Measurements from ENCODE around the gene TCERG1L. TPM values are rescaled to one million over a fixed set of nuclear protein-coding genes. Genes with fewer than 3 reads are reported as not detected.
"Not testable (repeated sequence)": the region's sequence is repeated elsewhere in the genome, so short reads cannot be mapped to it uniquely, and the experiment has no call there.

Gene TCERG1L
- total and polyA plus RNA-seq, 5 donors from 2014 or later: not detected

- H3K27ac Mint-ChIP-seq: no peak overlapping the region
- DNase-seq (no peak), ATAC-seq (ENCODE audit: low read depth in 2 of 2) (no peak)
- H3K4me1 Mint-ChIP-seq: no peaks in the 10 kb centered on the region
- H3K9me3 Mint-ChIP-seq: peaks cover 0 to 5% (median 0%) of the 10 kb centered on the region in 7 donors
- no peaks in the 10 kb centered on the region for H3K27me3 Mint-ChIP-seq
- no peak overlapping the region for H3K4me3 ChIP-seq (ENCODE audit: low read depth, low read length)
- no peaks in the 10 kb centered on the region for H3K36me3 Mint-ChIP-seq
- H3K36me3 ChIP-seq (ENCODE audit: control insufficient read depth, insufficient read depth, low read length): no peaks in the 10 kb centered on the region
- H3K27me3 ChIP-seq (ENCODE audit: control insufficient read depth, insufficient read depth, low read length): no peaks in the 10 kb centered on the region
- no peak overlapping the region for H3K27ac ChIP-seq (ENCODE audit: insufficient read depth, low read length, poor library complexity, severe bottlenecking)
- H3K4me3 Mint-ChIP-seq: no peak overlapping the region
- no peaks in the 10 kb centered on the region for H3K4me1 ChIP-seq (ENCODE audit: control insufficient read depth, insufficient read depth, low read length, poor library complexity, severe bottlenecking)
- H3K9me3 ChIP-seq (ENCODE audit: control insufficient read depth in 2 of 2, low read length in 2 of 2): no peaks in the 10 kb centered on the region
These were observed 11.5 kb upstream of the TCERG1L start for GRCh38 chr10:131323025-131323424.

GRCh38 chr10:131322575-131322974 is 11.1 kb upstream of the TCERG1L start:
- not testable (repeated sequence) for H3K4me1 Mint-ChIP-seq; H3K9me3 ChIP-seq (ENCODE audit: control insufficient read depth in 2 of 2, low read length in 2 of 2); H3K4me3 Mint-ChIP-seq; H3K27me3 ChIP-seq (ENCODE audit: control insufficient read depth, insufficient read depth, low read length); H3K27ac Mint-ChIP-seq; DNase-seq; H3K4me1 ChIP-seq (ENCODE audit: control insufficient read depth, insufficient read depth, low read length, poor library complexity, severe bottlenecking); H3K4me3 ChIP-seq (ENCODE audit: low read depth, low read length); H3K27me3 Mint-ChIP-seq; H3K9me3 Mint-ChIP-seq; ATAC-seq (ENCODE audit: low read depth in 2 of 2); H3K27ac ChIP-seq (ENCODE audit: insufficient read depth, low read length, poor library complexity, severe bottlenecking); H3K36me3 ChIP-seq (ENCODE audit: control insufficient read depth, insufficient read depth, low read length); H3K36me3 Mint-ChIP-seq

- Histone ChIP-seq H3K36me3 (ENCODE audit: control insufficient read depth, insufficient read depth, low read length) (no peaks in the 10 kb centered on the region), H3K4me3 (ENCODE audit: low read depth, low read length) (no peak overlapping the region), H3K4me1 (ENCODE audit: control insufficient read depth, insufficient read depth, low read length, poor library complexity, severe bottlenecking) (no peaks in the 10 kb centered on the region), H3K9me3 (ENCODE audit: control insufficient read depth in 2 of 2, low read length in 2 of 2) (no peaks in the 10 kb centered on the region), H3K27ac (ENCODE audit: insufficient read depth, low read length, poor library complexity, severe bottlenecking) (no peak overlapping the region), H3K27me3 (ENCODE audit: control insufficient read depth, insufficient read depth, low read length) (no peaks in the 10 kb centered on the region)
- Mint-ChIP-seq H3K27me3 (peaks cover 5% of the 10 kb centered on the region), H3K4me1 (no peaks in the 10 kb centered on the region), H3K27ac (no peak overlapping the region), H3K4me3 (no peak overlapping the region), H3K9me3 (peaks cover 0 to 5% (median 0%) of the 10 kb centered on the region in 7 donors), H3K36me3 (no peaks in the 10 kb centered on the region)
- ATAC-seq (ENCODE audit: low read depth in 2 of 2): no peak
- DNase-seq: no peak
These were observed 9.5 kb upstream of the TCERG1L start for GRCh38 chr10:131320860-131321604.

- peaks cover 18% of the 10 kb centered on the region for H3K27me3 Mint-ChIP-seq
- no peak overlapping the region for H3K27ac Mint-ChIP-seq
- Histone ChIP-seq H3K4me3 (ENCODE audit: low read depth, low read length) (no peak overlapping the region), H3K4me1 (ENCODE audit: control insufficient read depth, insufficient read depth, low read length, poor library complexity, severe bottlenecking) (no peaks in the 10 kb centered on the region), H3K36me3 (ENCODE audit: control insufficient read depth, insufficient read depth, low read length) (no peaks in the 10 kb centered on the region), H3K27ac (ENCODE audit: insufficient read depth, low read length, poor library complexity, severe bottlenecking) (no peak overlapping the region), H3K27me3 (ENCODE audit: control insufficient read depth, insufficient read depth, low read length) (no peaks in the 10 kb centered on the region), H3K9me3 (ENCODE audit: control insufficient read depth in 2 of 2, low read length in 2 of 2) (no peaks in the 10 kb centered on the region)
- DNase-seq (no peak), ATAC-seq (ENCODE audit: low read depth in 2 of 2) (no peak)
- no peak overlapping the region for H3K4me3 Mint-ChIP-seq
- peaks cover 0 to 5% (median 0%) of the 10 kb centered on the region in 7 donors for H3K9me3 Mint-ChIP-seq
- H3K4me1 Mint-ChIP-seq: no peaks in the 10 kb centered on the region
- no peaks in the 10 kb centered on the region for H3K36me3 Mint-ChIP-seq
These were observed 7.3 kb upstream of the TCERG1L start for GRCh38 chr10:131318814-131319213.

GRCh38 chr10:131318291-131318690 is 6.8 kb upstream of the TCERG1L start:
- no peak for DNase-seq
- no peaks in the 10 kb centered on the region for H3K36me3 Mint-ChIP-seq
- H3K9me3 ChIP-seq (ENCODE audit: control insufficient read depth in 2 of 2, low read length in 2 of 2): no peaks in the 10 kb centered on the region
- H3K36me3 ChIP-seq (ENCODE audit: control insufficient read depth, insufficient read depth, low read length): no peaks in the 10 kb centered on the region
- ATAC-seq (ENCODE audit: low read depth in 2 of 2): no peak
- no peaks in the 10 kb centered on the region for H3K4me1 ChIP-seq (ENCODE audit: control insufficient read depth, insufficient read depth, low read length, poor library complexity, severe bottlenecking)
- H3K4me1 Mint-ChIP-seq: no peaks in the 10 kb centered on the region
- no peak overlapping the region for H3K27ac Mint-ChIP-seq
- H3K4me3 ChIP-seq (ENCODE audit: low read depth, low read length): no peak overlapping the region
- peaks cover 23% of the 10 kb centered on the region for H3K27me3 Mint-ChIP-seq
- peaks cover 0 to 2% (median 0%) of the 10 kb centered on the region in 7 donors for H3K9me3 Mint-ChIP-seq
- H3K27me3 ChIP-seq (ENCODE audit: control insufficient read depth, insufficient read depth, low read length): no peaks in the 10 kb centered on the region
- H3K27ac ChIP-seq (ENCODE audit: insufficient read depth, low read length, poor library complexity, severe bottlenecking): no peak overlapping the region
- H3K4me3 Mint-ChIP-seq: no peak overlapping the region

- Histone ChIP-seq H3K36me3 (ENCODE audit: control insufficient read depth, insufficient read depth, low read length) (no peaks in the 10 kb centered on the region), H3K4me3 (ENCODE audit: low read depth, low read length) (no peak overlapping the region), H3K4me1 (ENCODE audit: control insufficient read depth, insufficient read depth, low read length, poor library complexity, severe bottlenecking) (peaks cover 5% of the 10 kb centered on the region), H3K9me3 (ENCODE audit: control insufficient read depth in 2 of 2, low read length in 2 of 2) (no peaks in the 10 kb centered on the region), H3K27ac (ENCODE audit: insufficient read depth, low read length, poor library complexity, severe bottlenecking) (no peak overlapping the region), H3K27me3 (ENCODE audit: control insufficient read depth, insufficient read depth, low read length) (no peaks in the 10 kb centered on the region)
- ATAC-seq (ENCODE audit: low read depth in 2 of 2) (no peak), DNase-seq (no peak)
- peaks cover 0 to 2% (median 0%) of the 10 kb centered on the region in 7 donors for H3K9me3 Mint-ChIP-seq
- H3K27ac Mint-ChIP-seq: no peak overlapping the region
- H3K4me1 Mint-ChIP-seq: peaks cover 0 to 4% (median 0%) of the 10 kb centered on the region in 4 donors
- no peak overlapping the region for H3K4me3 Mint-ChIP-seq
- no peaks in the 10 kb centered on the region for H3K36me3 Mint-ChIP-seq
- peaks cover 31% of the 10 kb centered on the region for H3K27me3 Mint-ChIP-seq
These were observed 5.0 kb upstream of the TCERG1L start for GRCh38 chr10:131316321-131317075.

- H3K27me3 ChIP-seq (ENCODE audit: control insufficient read depth, insufficient read depth, low read length): peaks cover 4% of the 10 kb centered on the region
- no peaks in the 10 kb centered on the region for H3K36me3 ChIP-seq (ENCODE audit: control insufficient read depth, insufficient read depth, low read length)
- peaks cover 0 to 2% (median 0%) of the 10 kb centered on the region in 7 donors for H3K9me3 Mint-ChIP-seq
- no peak overlapping the region for H3K4me3 Mint-ChIP-seq
- no peak overlapping the region for H3K27ac Mint-ChIP-seq
- H3K36me3 Mint-ChIP-seq: no peaks in the 10 kb centered on the region
- H3K27me3 Mint-ChIP-seq: peaks cover 35% of the 10 kb centered on the region
- peaks cover 0 to 7% (median 2%) of the 10 kb centered on the region in 4 donors for H3K4me1 Mint-ChIP-seq
- no peak for DNase-seq
- peaks cover 5% of the 10 kb centered on the region for H3K4me1 ChIP-seq (ENCODE audit: control insufficient read depth, insufficient read depth, low read length, poor library complexity, severe bottlenecking)
- ATAC-seq (ENCODE audit: low read depth in 2 of 2): no peak
- no peak overlapping the region for H3K4me3 ChIP-seq (ENCODE audit: low read depth, low read length)
- no peak overlapping the region for H3K27ac ChIP-seq (ENCODE audit: insufficient read depth, low read length, poor library complexity, severe bottlenecking)
- no peaks in the 10 kb centered on the region for H3K9me3 ChIP-seq (ENCODE audit: control insufficient read depth in 2 of 2, low read length in 2 of 2)
These were observed 3.8 kb upstream of the TCERG1L start for GRCh38 chr10:131315344-131315743.
